Activated gamma-delta T cell (primary cell): ENCODE data around the gene JKAMP.

ENCODE experiments used
- DNase-seq: peaks from one replicate; lab custom pipeline; 2025; lab: John Stamatoyannopoulos, UW

The JKAMP gene

GRCh38 chr14:59481407-59481806, 2.9 kb upstream of the JKAMP start:
- DNase-seq: no peak

- DNase-seq: no peak
Observed at GRCh38 chr14:59481871-59482540, 2.3 kb upstream of the JKAMP start.

- DNase-seq: no peak
Observed at GRCh38 chr14:59482541-59483331, 1.6 kb upstream of the JKAMP start.

GRCh38 chr14:59483363-59483762, 954 bp upstream of the JKAMP start:
- no peak for DNase-seq

GRCh38 chr14:59484639-59485175, 390 bp downstream of the JKAMP start:
- DNase-seq: no peak

- no peak for DNase-seq
Observed at GRCh38 chr14:59490756-59491155, 6.4 kb downstream of the JKAMP start.

- no peak for DNase-seq
Observed at GRCh38 chr14:59492384-59492783, 8.1 kb downstream of the JKAMP start.

GRCh38 chr14:59500732-59501131, 16.4 kb downstream of the JKAMP start:
- DNase-seq: no peak

GRCh38 chr14:59503256-59503655, 18.9 kb downstream of the JKAMP start:
- DNase-seq: no peak

GRCh38 chr14:59507063-59507751, 22.9 kb downstream of the JKAMP start:
- DNase-seq: no peak

GRCh38 chr14:59507752-59508103, 23.4 kb downstream of the JKAMP start:
- no peak for DNase-seq

GRCh38 chr14:59509101-59509500, 24.8 kb downstream of the JKAMP start:
- no peak for DNase-seq

- no peak for DNase-seq
Observed at GRCh38 chr14:59510001-59510400, 25.7 kb downstream of the JKAMP start.

- DNase-seq: no peak
Observed at GRCh38 chr14:59510966-59511365, 26.6 kb downstream of the JKAMP start.

GRCh38 chr14:59511916-59512575, 27.7 kb downstream of the JKAMP start:
- no peak for DNase-seq

GRCh38 chr14:59520224-59520623, 35.9 kb downstream of the JKAMP start:
- no peak for DNase-seq

- no peak for DNase-seq
Observed at GRCh38 chr14:59529189-59529588, 44.9 kb downstream of the JKAMP start.

GRCh38 chr14:59530349-59530748, 46.0 kb downstream of the JKAMP start:
- no peak for DNase-seq

GRCh38 chr14:59532419-59532818, 48.1 kb downstream of the JKAMP start:
- DNase-seq: no peak

GRCh38 chr14:59534361-59534987, 50.2 kb downstream of the JKAMP start:
- DNase-seq: no peak

- DNase-seq: no peak
Observed at GRCh38 chr14:59537476-59537875, 53.2 kb downstream of the JKAMP start.

- DNase-seq: no peak
Observed at GRCh38 chr14:59538936-59539335, 54.6 kb downstream of the JKAMP start.
